Mesendoderm (in vitro differentiated cells): ENCODE measurements around the gene SLC26A6.
A peak's percentile ranks its signal among the peaks of the same experiment; 100 is the strongest.

Source experiments
- DNase-seq: peaks from one replicate; pipeline ENCODE4 v3.0.0; 2013
- H2AK5ac ChIP-seq: 2 replicates; pipeline ENCODE4 v1.6.1; 2013; ENCODE audit warnings: low read length, inconsistent platforms
- H2BK120ac ChIP-seq: 2 replicates; pipeline ENCODE4 v1.6.1; 2013; ENCODE audit warnings: low read depth, mild to moderate bottlenecking, low read length, moderate library complexity, mixed read lengths
- H2BK15ac ChIP-seq: replicated peaks from 2 replicates; pipeline ENCODE4 v1.6.1; 2013; ENCODE audit warnings: low read depth, mild to moderate bottlenecking, moderate library complexity
- H2BK5ac ChIP-seq: 2 replicates; pipeline ENCODE4 v1.6.1; 2013; ENCODE audit warnings: low read length, inconsistent platforms
- H3K18ac ChIP-seq: 2 replicates; pipeline ENCODE4 v1.6.1; 2013; ENCODE audit warnings: mild to moderate bottlenecking, low read length, mixed read lengths
- H3K23ac ChIP-seq: one replicate; pipeline ENCODE4 v1.6.1; 2013; ENCODE audit warnings: low read length
- H3K27ac ChIP-seq: 2 replicates; pipeline ENCODE4 v1.5.1; 2013; ENCODE audit warnings: low read depth, mild to moderate bottlenecking, inconsistent platforms, low read length, moderate library complexity
- H3K27me3 ChIP-seq: 2 replicates; pipeline ENCODE4 v1.6.1; 2013; ENCODE audit warnings: low read length, control low read depth, mild to moderate bottlenecking, inconsistent platforms; ENCODE audit not compliant: insufficient read depth, poor library complexity
- H3K36me3 ChIP-seq: 2 replicates; pipeline ENCODE4 v1.6.1; 2013; ENCODE audit warnings: low read length, inconsistent platforms; ENCODE audit not compliant: control insufficient read depth, insufficient read depth
- H3K4ac ChIP-seq: one replicate; pipeline ENCODE4 v1.6.1; 2013; ENCODE audit warnings: low read depth, mild to moderate bottlenecking, low read length, moderate library complexity
- H3K4me1 ChIP-seq: 2 replicates; pipeline ENCODE4 v1.6.1; 2013; ENCODE audit warnings: low read depth, low read length, inconsistent platforms; ENCODE audit not compliant: control insufficient read depth
- H3K4me2 ChIP-seq: 2 replicates; pipeline ENCODE4 v1.6.1; 2013; ENCODE audit warnings: low read length
- H3K4me3 ChIP-seq: 2 replicates; pipeline ENCODE4 v1.5.1; 2013; ENCODE audit warnings: mild to moderate bottlenecking, low read length
- H3K56ac ChIP-seq: one replicate; pipeline ENCODE4 v1.6.1; 2013; ENCODE audit warnings: low read length
- H3K79me1 ChIP-seq: 2 replicates; pipeline ENCODE4 v1.6.1; 2013; ENCODE audit warnings: low read length, inconsistent platforms
- H3K79me2 ChIP-seq: 2 replicates; pipeline ENCODE4 v1.6.1; 2013; ENCODE audit warnings: mild to moderate bottlenecking, low read length; ENCODE audit not compliant: control insufficient read depth, insufficient read depth
- H3K9ac ChIP-seq: 2 replicates; pipeline ENCODE4 v1.6.1; 2013; ENCODE audit warnings: low read length, inconsistent platforms
- H4K5ac ChIP-seq: one replicate; pipeline ENCODE4 v1.6.1; 2013; ENCODE audit warnings: low read length
- H4K8ac ChIP-seq: one replicate; pipeline ENCODE4 v1.6.1; 2013; ENCODE audit warnings: low read depth, mild to moderate bottlenecking, control low read depth, low read length, moderate library complexity
- WGBS: extraction: QIAGEN DNeasy Blood & Tissue Kit; methylation state at CpG from one replicate; pipeline ENCODE4 v1.1.7; 2013; ENCODE audit warnings: low lambda C conversion rate, missing lambda C conversion rate; ENCODE audit not compliant: insufficient coverage; ENCODE audit errors: extremely low coverage; 5-methylcytosine and 5-hydroxymethylcytosine counted together

SLC26A6 gene

DNA sequence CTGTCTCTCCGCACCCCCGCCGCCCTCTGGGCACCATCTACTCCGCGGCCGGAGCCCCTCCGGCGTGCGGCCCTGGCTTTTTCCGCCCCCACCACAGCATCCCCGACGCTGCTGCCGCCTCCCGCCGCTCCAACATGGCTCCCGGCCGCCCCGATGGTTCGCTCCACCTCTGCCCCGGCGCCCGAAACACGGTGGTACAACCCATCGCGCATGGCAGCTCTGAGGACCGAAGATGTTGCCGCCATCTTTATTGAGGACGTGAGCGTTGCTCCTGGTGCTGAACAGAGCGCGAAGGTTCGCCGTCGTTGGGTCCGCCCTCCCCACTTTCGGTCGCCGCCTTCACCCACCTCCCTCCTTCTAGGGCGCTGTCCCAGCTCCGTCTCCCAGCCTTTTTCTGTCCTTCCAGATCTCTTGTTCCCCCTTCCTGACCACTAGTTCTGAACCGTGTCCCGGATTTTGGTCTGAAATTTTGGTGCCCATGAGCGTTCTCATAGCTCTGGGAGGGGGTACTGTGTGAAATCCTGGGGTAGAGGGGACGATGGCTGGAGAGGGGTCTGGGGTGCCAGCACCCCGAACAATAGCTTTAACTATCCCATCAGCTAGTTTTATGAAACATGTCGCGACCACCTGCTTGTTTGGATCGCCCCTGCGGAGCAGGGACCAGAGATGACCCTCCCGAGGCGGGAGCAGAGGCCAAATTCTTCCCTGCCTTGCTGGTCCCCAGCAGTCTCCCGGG lies 27.7 kb upstream of the SLC26A6 start, which contains the start of gene CELSR3:
TSS of gene CELSR3 (minus strand) at position 134 of the 736 bp plus-strand sequence. CDS start 252 bp downstream, outside the sequence.
- H4K8ac ChIP-seq, result no peak within 1 kb of the TSS
- peak within 1 kb of the TSS; percentile 23 for H2BK5ac ChIP-seq
- peak within 1 kb of the TSS; percentile 29 for H3K18ac ChIP-seq
- no peaks in the 10 kb centered on the region for H3K27me3 ChIP-seq
- H3K4me1 ChIP-seq, result no peaks in the 10 kb centered on the region
- H3K79me2 ChIP-seq, result no peaks in the 10 kb centered on the region
- H2BK120ac ChIP-seq, result no peak within 1 kb of the TSS
- peak within 1 kb of the TSS; percentile 44 for H3K4ac ChIP-seq
- H2AK5ac ChIP-seq, result no peak within 1 kb of the TSS
- peak within 1 kb of the TSS; percentile 95 for H3K56ac ChIP-seq
- peak within 1 kb of the TSS; percentile 21 for H4K5ac ChIP-seq
- H3K4me2 ChIP-seq, result peak within 1 kb of the TSS; percentile 99
- peak within 1 kb of the TSS; percentile 69 for H3K4me3 ChIP-seq
- H3K27ac ChIP-seq, result peak within 1 kb of the TSS; percentile 98
- H3K23ac ChIP-seq, result peak within 1 kb of the TSS; percentile 66
- no peak within 1 kb of the TSS for H2BK15ac ChIP-seq
- H3K79me1 ChIP-seq, result no peaks in the 10 kb centered on the region
- WGBS, result no CpG with 5 or more reads among the region's 52 CpGs
- no peaks in the 10 kb centered on the region for H3K36me3 ChIP-seq
- DNase-seq, result peak; percentile 97
- H3K9ac ChIP-seq, result peak within 1 kb of the TSS; percentile 83

DNA sequence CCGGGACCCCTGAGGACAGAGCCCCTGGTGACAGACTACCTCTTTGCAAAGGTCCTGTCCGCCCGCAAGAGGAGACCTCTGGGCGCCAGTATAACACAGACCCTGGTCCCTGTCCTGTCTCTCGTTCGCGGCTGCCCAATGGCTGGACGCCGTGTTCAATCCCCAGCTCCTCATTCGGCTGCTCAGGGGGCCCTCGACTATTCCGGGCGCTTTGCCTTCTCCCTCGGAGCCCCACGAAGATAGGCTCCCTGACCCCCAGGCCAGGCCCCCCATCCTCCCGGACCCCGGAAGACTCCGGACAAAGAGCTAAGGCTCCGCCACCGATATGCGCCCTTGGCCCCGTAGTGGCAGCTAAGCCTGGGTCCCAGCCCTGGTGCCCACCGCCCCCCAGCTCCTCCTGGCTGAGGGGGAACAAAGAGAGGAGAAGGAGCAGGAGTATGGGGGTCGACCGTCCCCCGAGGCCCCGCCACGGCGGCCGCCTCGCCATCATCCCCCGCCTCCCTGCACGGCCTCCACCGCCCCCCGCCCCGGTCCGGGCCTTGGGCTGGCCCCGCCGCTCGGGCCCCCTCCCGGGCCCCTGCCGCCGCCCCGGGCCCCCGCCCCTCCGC lies 27.0 kb upstream of the SLC26A6 start:
- Histone ChIP-seq H3K4me2 (peak overlapping the region; percentile 34), H3K79me2 (no peaks in the 10 kb centered on the region), H4K5ac (no peak overlapping the region), H3K4me1 (no peaks in the 10 kb centered on the region), H2AK5ac (no peak overlapping the region), H3K4ac (no peak overlapping the region), H2BK5ac (no peak overlapping the region), H2BK15ac (no peak overlapping the region), H3K4me3 (no peak overlapping the region), H2BK120ac (no peak overlapping the region), H4K8ac (no peak overlapping the region), H3K36me3 (no peaks in the 10 kb centered on the region), H3K23ac (no peak overlapping the region), H3K56ac (peak overlapping the region; percentile 84), H3K18ac (no peak overlapping the region), H3K27ac (no peak overlapping the region), H3K9ac (no peak overlapping the region), H3K79me1 (no peaks in the 10 kb centered on the region), H3K27me3 (no peaks in the 10 kb centered on the region)
- WGBS, result no CpG with 5 or more reads among the region's 46 CpGs
- no peak for DNase-seq

DNA sequence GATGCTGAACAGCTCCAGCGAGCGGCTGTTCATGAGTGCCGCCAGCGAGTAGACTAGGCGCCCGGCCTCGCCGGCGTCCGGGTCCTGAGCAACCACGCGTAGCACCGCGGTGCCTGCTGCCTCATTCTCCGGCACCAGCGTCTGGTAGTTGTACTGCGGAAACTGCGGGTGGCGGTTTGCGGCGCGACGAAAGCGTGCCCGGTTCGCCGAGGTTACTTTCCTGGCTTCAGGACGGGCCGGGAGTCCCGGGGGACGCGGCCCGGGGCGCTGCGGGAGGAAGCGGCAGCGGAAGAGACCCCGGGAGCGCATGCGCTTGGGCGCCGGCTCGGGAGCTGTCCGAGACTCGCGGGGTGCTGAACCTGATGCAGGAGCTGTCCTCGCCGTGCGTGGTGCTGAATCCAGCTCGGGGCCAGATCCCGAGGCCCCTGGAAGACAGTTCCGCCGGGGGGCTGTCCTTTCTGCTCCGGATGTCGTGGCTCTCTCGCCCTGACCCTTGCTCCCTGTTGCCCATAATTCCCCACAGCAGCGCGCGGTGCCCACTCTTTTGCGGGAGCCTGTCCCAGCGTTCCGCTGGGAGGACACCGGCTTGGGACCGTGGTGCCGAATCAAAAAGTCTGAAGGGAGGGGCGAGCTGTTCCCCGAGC lies 26.4 kb upstream of the SLC26A6 start:
- no peak overlapping the region for H2BK15ac ChIP-seq
- H3K4me3 ChIP-seq, result no peak overlapping the region
- H3K56ac ChIP-seq, result peak overlapping the region; percentile 76
- no CpG with 5 or more reads among the region's 67 CpGs for WGBS
- no peak overlapping the region for H2AK5ac ChIP-seq
- peak; percentile 70 for DNase-seq
- H3K79me1 ChIP-seq, result no peaks in the 10 kb centered on the region
- no peak overlapping the region for H3K4ac ChIP-seq
- H3K23ac ChIP-seq, result no peak overlapping the region
- no peaks in the 10 kb centered on the region for H3K27me3 ChIP-seq
- peak overlapping the region; percentile 64 for H3K9ac ChIP-seq
- no peaks in the 10 kb centered on the region for H3K36me3 ChIP-seq
- H2BK5ac ChIP-seq, result no peak overlapping the region
- H3K27ac ChIP-seq, result no peak overlapping the region
- H3K79me2 ChIP-seq, result no peaks in the 10 kb centered on the region
- peaks cover 2% of the 10 kb centered on the region for H3K4me1 ChIP-seq
- peak overlapping the region; percentile 90 for H3K4me2 ChIP-seq
- H2BK120ac ChIP-seq, result no peak overlapping the region
- no peak overlapping the region for H4K8ac ChIP-seq
- no peak overlapping the region for H4K5ac ChIP-seq
- no peak overlapping the region for H3K18ac ChIP-seq

DNA sequence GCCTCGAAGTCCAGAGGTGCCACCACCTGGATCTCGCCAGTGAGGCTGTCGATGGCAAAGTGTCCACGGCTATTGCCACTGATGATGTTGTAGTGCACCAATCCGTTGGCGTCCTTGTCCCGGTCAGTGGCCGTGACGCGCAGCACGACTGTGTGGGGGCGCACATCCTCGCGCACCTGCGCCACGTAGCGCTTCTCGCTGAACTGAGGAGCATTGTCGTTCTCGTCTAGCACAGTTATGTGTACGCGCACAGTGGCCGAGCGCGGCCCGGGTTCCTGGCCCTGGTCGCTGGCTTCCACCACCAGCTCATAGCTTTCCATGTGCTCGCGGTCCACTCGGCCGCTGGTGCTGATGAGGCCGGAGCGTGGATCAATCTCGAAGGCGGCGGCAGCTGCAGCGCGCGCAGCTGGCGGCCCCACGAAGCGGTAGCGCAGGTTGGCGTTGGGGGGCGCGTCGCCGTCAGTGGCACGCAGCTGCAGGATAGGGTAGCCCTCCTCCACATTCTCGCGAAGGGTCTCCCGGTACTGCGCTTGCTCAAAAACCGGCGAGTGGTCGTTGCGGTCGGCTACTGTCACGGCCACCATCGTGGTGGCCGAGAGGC lies 25.6 kb upstream of the SLC26A6 start:
- no peak overlapping the region for H3K4ac ChIP-seq
- H2BK5ac ChIP-seq, result no peak overlapping the region
- DNase-seq, result no peak
- no peak overlapping the region for H2BK15ac ChIP-seq
- no peak overlapping the region for H3K4me2 ChIP-seq
- H3K27me3 ChIP-seq, result no peaks in the 10 kb centered on the region
- H2BK120ac ChIP-seq, result no peak overlapping the region
- no peak overlapping the region for H3K56ac ChIP-seq
- H3K27ac ChIP-seq, result no peak overlapping the region
- H3K4me3 ChIP-seq, result no peak overlapping the region
- H3K9ac ChIP-seq, result no peak overlapping the region
- no peaks in the 10 kb centered on the region for H3K36me3 ChIP-seq
- no peak overlapping the region for H2AK5ac ChIP-seq
- peaks cover 4% of the 10 kb centered on the region for H3K4me1 ChIP-seq
- no peak overlapping the region for H3K23ac ChIP-seq
- no peak overlapping the region for H4K8ac ChIP-seq
- H3K79me2 ChIP-seq, result no peaks in the 10 kb centered on the region
- no CpG with 5 or more reads among the region's 61 CpGs for WGBS
- no peak overlapping the region for H3K18ac ChIP-seq
- no peaks in the 10 kb centered on the region for H3K79me1 ChIP-seq
- H4K5ac ChIP-seq, result no peak overlapping the region

DNA sequence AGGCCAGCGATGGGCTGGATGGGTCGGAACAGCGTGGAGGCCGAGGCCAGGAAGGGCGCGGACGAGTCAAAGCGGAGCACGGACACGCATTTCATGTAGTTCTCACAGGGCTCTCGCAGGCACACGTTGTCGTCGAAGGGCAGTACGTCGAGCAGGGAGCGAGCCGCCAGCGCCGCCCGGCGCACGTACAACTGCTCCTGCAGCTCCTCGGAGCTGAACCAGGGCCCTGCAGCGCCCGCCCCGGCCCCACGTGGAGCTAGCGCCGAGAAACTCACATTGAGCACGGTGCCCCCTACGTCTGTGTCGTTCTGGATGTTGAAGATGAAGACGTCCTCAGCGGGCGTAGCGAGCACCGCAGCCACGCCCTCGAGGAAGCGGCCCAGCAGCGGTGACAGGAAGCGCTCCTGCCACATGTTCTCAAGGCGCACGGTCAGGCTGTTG lies 21.6 kb upstream of the SLC26A6 start:
- Histone ChIP-seq H3K9ac (peak overlapping the region; percentile 72), H3K27me3 (no peaks in the 10 kb centered on the region), H2AK5ac (peak overlapping the region; percentile 65), H3K36me3 (no peaks in the 10 kb centered on the region), H3K4ac (no peak overlapping the region), H3K4me3 (no peak overlapping the region), H2BK120ac (no peak overlapping the region), H3K79me2 (no peaks in the 10 kb centered on the region), H3K79me1 (no peaks in the 10 kb centered on the region), H3K18ac (no peak overlapping the region), H2BK5ac (no peak overlapping the region), H3K23ac (no peak overlapping the region), H4K8ac (no peak overlapping the region), H3K4me1 (peaks cover 6% of the 10 kb centered on the region), H3K56ac (peak overlapping the region; percentile 85), H4K5ac (no peak overlapping the region), H2BK15ac (no peak overlapping the region), H3K27ac (no peak overlapping the region), H3K4me2 (no peak overlapping the region)
- no CpG with 5 or more reads among the region's 45 CpGs for WGBS
- DNase-seq, result no peak
